ENCODE results near the gene TNRC6A.
"Not testable (repeated sequence)": the region's sequence is repeated elsewhere in the genome, so short reads cannot be mapped to it uniquely, and the experiment has no call there.

The TNRC6A gene

DNA sequence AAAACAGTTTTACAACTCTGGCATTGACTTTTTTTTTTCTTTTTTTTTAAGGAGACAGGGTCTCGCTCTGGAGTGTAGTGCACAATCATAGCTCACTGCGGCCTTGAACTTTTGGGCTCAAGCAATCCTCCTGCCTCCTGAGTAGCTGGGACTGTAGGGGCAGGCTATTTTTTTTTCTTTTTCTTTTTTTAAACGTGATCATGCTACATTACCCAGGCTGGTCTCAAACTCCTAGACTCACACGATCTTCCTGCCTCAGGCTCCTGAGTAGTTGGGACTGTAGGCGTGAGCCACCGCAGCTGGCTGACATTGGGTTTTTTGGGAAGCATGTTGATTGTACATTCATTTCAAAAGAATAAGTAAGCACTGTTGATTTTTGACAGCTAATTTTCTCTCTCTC lies 32.1 kb downstream of the TNRC6A start:
- DNase-seq, result no peak

DNA sequence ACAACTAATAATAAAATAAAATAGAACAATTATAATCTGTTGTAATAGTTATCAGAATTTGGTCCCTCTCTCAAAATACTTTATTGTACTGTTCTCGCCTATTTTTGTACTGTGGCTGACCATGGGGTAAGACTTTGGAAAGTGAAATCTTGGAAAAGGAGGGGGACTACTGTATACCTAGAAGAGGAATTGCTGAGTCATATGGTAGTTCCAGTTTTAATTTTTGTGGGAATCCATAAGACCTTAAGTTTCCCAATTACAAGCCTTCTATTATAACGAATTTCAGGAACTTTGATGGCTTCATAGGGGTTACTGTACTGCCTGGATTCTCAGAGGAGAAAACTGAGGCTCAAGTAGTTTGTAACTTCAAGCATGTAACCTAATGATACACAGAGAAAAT lies 35.5 kb downstream of the TNRC6A start:
- no peak for DNase-seq

DNA sequence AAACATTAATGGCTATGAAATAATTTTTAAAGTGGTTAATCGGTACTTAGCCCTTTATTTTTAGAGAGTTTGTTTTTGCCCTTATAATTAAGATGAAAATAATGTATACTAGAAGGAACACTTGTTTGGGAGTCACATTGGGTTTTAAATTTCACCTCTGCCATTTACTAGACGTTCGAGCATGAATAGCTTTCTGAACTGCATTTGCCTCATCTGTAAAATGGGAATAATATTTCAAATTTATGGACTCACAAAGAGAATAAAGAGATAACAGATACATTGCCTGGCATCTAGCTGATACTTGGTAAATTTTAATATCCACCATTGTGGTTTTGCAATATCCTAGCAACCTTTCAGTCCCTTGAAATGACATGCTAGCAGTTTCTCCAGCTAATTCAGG lies 36.6 kb downstream of the TNRC6A start:
- no peak for DNase-seq

DNA sequence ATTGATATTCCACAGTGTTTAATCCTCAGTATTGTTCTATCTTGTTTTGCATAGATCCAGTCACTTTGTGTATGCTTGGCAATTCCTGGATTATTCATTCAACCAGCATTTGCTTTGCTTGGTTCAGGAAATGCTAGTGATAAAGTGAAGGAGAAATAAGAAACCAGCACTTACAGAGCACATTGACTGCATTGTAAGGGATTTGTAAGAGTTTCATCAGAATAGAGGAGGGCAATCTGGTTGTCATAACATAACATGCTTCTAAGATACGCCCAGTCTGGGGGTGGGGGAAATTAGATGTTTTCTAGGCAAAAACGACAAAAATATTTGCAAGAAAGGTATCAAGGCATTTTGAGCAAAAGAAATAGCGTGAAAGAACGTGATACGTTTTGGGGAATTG lies 40.4 kb downstream of the TNRC6A start:
- no peak for DNase-seq

DNA sequence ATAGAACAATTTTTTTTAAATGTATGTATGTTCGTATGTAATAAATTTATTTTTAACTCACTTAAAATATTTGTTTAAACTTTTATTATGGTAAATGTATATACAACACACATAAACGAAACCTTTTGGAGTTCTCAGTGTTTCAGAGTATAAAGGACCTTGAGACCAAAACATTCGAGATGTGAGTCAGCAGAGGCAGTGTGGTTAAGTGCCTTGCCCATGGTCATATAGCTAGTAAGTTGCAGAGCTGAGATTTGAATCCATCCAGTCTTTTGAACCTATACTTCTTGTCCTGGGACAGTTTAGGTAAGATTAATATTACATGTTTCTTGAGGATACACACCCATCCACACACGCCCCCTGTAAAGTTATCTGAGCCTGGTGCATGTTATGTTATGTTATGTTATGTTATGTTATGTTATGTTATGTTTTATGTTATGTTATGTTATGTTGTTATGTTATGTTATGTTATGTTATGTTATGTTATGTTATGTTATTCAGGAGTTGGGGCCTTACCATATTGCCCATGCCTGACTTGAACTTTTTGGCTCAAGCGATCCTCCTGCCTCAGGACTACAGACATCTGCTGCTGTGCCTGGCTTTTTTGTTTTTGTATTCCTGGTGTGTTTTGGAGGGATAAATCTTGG lies 41.8 kb downstream of the TNRC6A start:
- no peak for DNase-seq

DNA sequence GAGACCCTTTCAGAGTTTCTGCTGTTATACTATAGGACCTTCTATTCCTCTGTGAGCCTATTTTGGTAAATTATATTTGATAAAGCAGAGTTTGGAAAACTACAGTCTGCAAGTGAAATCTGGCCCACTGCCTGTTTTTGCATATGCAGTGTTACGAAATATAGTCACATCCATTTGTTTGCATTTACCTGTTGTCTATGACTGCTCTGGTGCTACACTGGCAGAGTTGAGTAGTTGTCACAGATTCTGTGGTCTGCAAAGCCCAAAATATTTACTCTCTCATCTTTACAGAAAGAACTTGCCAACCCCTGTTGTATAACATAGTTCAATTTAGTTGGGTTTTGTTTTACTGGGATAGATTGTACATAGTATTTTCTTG lies 42.3 kb downstream of the TNRC6A start:
- no peak for DNase-seq

DNA sequence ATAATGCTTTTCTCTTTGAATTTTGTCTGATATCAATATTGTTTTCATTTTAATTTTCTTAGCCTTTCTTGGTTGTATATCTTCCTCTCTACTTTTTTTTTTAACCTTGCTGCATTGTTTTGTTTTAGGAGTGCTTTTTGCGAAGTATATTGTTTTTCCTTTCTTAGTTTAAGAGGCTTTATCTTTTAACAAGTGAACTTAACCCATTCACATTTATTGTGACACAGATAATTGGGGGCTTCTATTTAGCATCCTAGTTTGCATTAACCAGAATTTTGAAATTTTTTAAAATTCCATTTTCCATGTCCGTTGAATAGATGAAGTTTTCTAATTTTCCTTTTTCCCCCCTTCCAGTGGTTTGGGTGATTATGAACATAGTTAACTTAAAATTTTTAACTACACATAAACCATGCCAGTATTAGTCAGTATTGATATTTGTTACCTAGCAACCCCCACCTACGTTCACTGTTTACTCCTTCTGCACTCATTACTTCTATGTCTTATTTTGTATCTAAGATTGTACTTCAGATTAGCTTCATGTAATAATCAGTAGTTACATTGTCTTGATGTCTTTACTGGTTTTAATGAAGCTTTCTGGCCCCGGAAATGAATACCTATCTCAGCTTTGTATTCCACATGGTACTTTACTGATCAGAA lies 44.4 kb downstream of the TNRC6A start:
- DNase-seq, result no peak

DNA sequence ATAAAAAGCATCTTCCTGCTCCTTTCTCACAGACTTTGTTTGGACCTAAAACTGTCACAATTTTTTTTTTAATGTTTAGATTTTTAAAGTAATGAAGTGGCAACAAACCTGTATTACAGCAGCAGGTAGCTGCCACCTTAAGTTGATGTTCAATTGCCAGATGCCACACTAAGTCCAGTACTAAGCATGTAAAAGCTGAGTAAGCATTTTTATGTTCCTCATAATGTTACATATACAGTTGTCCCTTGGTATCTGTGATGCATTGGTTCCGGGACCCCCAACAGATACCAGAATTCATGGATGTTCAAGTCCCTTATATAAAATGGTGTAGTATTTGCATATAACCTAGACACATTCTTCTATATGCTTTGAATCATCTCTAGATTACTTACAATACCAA lies 45.1 kb downstream of the TNRC6A start:
- DNase-seq, result no peak

DNA sequence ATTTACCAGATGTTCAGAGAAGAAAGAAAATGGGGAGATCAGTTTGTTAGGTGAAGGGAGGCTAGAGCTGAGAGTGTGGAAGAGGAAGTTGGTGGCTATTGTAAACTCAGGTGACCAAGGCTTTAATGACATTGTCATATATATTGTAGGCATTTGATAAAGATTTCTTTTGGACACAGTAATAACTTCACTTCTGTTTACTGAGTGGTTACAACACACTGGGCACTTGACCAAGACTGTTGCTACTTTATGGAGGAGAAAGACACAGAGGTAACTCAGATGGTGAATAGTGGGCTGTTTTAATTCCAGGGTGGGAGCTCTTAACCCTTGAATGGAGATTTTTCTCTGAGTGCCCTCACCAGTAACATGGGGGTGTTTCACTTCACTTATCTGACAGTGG lies 46.0 kb downstream of the TNRC6A start:
- no peak for DNase-seq

DNA sequence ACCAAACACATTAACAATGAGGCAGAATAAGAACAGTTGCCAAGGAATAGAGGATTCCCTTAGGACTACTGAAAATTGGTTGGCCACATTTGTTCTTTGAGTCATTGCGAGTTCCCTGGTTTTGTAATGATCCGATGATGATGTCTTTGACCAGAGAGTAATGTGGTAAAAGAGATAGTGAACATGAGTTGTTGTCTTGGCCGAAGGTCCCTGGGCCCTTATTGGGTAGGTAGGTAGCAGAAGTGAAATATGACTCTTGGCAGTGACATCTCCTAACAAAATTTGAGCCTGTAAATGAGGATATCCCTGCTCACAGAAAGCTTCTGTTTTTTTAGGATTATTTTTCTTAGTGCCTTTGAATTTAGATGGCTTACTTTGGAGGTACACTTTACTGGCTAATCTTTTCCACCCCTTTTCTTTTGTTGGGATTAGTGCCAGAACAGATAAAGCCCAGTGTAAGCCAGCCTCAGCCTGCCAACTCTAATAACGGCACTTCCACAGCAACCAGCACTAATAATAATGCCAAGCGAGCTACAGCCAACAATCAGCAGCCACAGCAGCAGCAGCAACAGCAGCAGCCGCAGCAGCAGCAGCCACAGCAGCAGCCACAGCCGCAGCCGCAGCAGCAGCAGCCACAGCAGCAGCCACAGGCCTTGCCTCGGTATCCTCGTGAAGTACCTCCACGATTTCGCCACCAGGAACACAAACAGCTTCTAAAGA lies 47.2 kb downstream of the TNRC6A start:
- no peak for DNase-seq

DNA sequence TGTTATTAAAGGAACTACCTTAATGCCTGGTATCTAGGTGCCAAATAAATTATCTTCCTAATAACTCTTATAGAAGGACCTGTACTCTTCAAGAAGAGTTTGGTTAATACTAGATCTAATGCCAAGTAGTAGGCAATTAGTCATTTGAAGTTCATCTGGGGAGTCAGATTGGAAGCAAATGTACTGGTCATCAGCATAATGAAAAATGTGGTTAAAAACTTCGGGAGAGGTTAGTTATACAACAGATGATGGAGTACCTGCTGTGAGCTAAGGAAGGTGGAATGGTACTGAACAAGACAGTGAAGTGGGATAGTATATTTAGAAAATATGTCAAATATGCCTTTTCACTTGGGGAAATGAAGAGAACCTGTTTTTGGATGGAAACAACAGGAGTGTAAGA lies 49.2 kb downstream of the TNRC6A start:
- DNase-seq, result no peak

DNA sequence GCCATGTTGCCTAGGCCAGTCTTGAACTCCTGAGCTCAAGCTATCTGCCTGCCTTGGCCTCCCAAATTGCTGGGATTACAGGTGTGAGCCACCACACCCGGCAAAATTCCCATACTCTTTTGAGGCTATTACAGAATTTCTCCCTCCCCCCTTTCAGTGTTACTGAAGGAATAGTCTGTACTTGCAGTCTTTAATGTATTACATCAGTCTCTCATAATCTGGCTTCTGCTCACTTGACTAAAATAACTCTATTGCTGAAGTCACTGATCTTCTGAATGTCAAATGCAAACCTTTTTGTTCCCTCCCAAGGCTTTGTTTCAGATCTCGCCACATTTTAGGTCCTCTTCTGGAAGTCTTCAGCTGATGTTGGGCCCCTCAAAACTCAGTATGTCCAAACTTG lies 51.8 kb downstream of the TNRC6A start:
- no peak for DNase-seq

DNA sequence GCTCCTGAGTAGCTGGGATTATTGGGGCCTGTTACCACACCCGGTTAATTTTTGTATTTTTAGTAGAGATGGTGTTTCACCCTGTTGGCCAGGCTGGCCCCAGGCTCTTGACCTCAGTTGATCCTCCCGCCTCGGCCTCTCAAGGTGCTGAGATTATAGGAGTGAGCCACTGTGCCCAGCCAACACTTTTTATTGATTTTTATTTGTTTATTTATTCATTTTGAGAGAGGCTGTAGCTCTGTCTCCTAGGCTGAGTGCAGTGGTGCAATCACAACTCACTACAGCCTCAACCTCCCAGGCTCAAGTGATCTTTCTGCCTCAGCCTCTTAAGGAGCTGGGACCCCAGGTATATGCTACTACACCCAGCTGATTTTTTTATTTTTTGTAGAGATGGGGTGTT lies 54.7 kb downstream of the TNRC6A start:
- DNase-seq, result no peak

DNA sequence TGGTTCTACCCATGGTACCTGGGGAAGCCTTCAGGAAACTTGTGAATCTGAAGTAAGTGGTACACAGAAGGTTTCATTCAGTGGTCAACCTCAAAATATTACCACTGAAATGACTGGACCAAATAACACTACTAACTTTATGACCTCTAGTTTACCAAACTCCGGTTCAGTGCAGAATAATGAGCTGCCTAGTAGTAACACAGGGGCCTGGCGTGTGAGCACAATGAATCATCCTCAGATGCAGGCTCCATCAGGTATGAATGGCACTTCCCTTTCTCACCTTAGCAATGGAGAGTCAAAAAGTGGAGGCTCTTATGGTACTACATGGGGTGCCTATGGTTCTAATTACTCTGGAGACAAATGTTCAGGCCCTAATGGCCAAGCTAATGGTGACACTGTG lies 60.4 kb downstream of the TNRC6A start:
- no peak for DNase-seq

DNA sequence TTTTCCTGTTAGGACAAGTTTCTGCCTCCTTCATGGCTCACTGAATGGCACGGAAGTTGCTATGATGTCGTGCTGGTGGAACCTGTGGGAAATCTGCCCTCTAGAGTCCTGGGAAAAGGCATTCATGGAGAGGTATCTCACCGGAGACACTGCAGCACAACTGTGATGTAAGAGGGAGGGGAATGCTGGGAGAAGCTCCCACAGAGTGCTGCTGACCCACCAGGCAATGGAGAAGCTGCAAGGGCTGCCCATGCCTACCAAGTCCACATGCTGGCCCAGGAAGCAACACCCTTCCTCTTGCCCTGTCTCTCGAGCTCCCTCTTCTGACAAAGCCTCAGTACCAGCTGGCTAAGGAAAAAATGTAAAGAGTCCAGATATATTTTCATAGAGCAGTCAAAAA lies 71.1 kb downstream of the TNRC6A start:
- DNase-seq, result no peak

DNA sequence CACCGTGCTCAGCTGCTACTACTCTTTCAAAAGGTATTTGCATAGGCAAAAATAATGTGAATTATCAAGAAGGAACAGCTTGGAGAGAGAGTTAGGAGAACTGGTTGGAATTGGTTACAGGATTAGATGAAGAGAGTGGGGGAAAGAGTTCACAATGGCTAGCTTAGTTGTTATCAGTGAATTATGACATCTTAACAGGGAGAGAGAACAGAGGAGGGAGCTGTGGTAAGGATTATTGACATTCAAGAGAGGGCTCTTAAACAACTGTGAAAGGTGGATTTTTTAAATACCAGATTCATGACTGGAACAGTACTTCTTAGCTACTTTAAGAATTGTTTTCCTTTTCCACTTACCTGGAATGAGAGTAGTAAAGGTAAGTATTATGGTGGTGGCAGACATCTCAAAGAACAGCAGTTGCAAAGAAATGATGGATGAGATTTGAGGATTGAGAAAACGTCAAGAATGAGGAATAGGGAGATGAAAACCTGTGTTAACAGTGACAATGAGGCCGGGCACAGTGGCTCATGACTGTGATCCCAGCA lies 72.4 kb downstream of the TNRC6A start:
- DNase-seq, result no peak

DNA sequence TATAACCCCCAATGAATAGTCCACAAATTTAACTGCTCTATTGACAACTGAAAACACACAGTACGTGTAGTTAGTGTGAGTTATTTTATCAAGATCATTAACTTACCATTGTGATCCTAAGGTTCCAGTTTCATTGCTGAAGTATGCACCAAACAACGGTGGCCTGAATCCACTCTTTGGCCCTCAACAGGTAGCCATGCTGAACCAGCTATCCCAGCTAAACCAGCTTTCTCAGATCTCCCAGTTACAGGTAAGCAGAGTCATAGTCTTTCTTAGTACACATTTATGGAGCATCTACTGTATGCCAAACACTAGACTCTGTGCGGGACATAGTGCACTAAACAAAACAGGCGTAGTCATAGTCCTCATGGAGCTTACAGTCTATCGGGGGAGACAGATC lies 76.0 kb downstream of the TNRC6A start:
- DNase-seq, result no peak

DNA sequence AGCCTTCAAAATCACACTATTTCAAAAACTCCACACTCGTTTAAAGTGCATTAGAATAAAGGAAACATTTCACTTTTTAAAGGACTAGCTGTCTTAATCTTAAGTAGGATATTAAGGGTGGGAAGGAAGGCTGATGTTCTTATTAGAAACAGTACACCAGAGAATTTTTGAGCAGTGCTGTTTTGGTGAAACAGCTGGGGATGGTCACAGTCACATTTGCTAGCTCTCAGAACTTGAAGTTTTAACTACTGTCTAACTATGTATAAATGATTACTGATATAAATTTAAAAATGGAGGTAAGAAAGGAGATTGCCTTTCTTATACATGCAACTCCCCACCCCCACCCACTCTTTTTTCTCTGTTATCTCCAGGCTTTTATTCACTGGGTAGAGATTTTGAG lies 77.8 kb downstream of the TNRC6A start:
- DNase-seq, result no peak

DNA sequence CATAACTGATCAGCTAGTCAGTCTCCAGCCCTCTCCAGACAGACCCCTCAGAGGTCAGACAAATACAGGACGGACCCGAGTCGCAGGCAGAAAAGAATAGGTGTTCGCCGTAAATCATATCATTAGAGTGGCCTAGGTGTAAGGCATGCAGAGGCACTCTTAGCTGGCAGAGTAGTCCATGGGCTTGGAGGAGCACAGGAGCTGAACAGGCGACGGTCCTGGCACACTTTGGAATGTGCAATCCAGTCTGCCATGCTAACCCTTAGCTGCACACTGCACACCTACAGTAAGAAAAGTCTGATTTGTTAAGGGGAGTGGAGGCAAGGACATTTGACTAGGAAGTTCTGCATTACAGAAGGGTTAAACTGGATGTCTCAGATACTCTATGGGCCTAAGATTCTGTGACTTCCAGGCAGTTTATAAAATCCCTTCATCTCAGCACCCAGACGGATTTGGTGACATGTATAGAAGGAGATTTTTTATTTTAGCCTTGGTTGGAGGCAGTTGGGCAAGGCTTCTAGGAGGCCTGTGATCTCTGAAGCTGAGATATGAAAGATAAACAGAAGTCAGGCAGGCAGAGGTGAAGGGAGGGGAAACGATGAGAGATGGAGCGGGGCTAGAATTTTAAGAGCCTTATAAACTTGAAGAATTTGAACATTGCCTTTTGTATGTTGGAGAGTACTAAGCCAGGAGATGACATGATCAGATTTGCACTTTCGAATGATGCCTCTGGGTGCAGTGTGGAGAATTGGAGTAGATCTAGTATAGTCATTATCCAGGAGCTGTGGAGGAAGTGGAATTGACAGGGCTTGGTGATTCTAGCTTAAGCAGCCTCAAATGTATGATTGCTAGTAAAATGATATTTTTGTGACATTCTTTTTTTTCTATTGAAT lies 81.7 kb downstream of the TNRC6A start:
- no peak for DNase-seq

DNA sequence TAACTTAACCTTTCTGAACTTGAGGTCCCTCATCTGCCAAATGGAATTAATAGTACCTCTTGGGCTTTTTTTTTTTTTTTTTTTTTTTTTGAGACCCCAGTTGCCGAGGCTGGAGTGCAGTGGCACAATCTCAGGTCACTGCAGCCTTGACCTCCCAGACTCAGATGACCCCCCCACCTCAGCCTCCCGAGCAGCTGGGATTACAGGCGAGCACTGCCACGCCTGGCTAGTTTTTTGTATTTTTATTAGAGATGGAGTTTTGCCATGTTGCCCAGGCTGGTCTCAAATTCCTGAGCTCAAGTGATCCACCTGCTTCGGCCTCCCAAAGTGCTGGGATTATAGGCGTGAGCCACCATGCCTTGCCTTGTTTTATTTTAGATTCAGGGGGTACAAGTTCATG lies 83.4 kb downstream of the TNRC6A start:
- not testable (repeated sequence) for DNase-seq

DNA sequence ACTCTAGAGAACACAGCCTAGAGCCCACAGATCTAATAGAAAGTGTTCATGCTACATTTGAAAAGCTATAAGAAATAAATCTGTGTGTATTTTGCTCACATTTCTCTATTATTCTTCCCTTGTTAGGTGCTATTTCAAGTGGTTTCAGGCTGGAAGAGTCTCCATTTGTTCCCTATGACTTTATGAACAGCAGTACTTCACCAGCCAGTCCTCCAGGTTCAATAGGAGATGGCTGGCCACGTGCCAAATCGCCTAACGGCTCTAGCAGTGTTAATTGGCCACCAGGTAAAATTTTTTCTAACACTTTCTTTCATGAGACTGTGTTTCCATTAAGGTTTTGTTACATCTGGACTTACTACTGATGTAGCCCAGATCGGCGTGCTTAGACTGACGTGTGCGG lies 85.6 kb downstream of the TNRC6A start:
- DNase-seq, result no peak

DNA sequence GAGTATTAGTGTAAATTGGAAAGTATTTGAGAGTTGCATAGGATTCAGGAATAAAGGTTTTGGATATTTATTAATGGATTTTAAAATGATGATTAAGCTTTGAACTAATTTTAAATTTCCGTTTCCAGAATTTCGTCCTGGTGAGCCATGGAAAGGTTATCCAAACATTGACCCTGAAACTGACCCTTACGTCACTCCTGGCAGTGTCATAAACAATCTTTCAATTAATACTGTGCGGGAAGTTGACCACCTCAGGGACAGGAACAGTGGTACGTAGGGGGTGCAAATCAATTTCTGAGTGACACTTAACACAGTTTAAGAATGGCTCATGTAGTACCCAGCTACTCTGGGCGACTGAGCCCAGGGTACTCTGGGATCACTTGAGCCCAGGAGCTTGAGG lies 87.2 kb downstream of the TNRC6A start:
- DNase-seq, result no peak

DNA sequence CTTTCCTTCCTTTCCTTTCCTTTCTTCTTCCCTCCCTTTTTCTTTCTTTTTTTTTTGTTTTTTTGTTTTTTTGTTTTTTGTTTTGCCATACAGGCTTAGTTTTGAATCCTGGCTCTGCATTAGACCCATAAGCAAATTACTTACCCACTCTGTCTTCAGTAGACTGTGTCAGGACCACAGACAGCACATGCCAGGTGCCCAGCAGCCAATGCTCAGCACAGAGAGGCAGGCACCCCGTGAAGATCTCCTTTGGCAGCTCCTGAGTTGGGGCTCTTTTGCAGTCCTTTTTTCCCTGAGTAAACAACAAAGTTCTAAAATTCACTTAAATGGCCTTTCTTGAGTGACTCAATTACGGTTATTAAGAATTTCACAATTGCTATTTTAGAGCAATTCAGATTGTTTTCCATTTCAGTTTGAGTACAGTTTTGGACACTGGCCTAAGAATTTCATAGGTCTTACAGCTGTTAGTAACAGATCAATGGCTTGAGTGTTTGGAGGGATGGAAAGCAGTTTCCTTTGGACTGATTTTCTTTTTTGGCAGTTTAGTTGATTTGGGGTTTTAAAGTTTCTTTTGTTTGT lies 90.1 kb downstream of the TNRC6A start:
- no peak for DNase-seq

All from activated CD8-positive, alpha-beta memory T cell treated with anti-CD3 and anti-CD28 coated beads for 24 hours (primary cell).